Measurements from ENCODE around the gene RSPH4A.

RSPH4A gene

GRCh38 chr6:116680880-116681672, 64.8 kb downstream of the RSPH4A start, which contains the start of gene KPNA5:
TSS of gene KPNA5 (plus strand) at chr6:116681211. CDS start at chr6:116681335, 124 bp downstream.
- H3K4me2 ChIP-seq (ENCODE audit: low read length) = peak within 1 kb of the TSS; percentile 92
- peaks cover 6% of the 10 kb centered on the region for H3F3A ChIP-seq (ENCODE audit: insufficient read depth, low read length)
- H3K27ac ChIP-seq (ENCODE audit: low read depth, low read length, poor library complexity, severe bottlenecking) = peak within 1 kb of the TSS; percentile 81
- H3K4me1 ChIP-seq (ENCODE audit: insufficient read depth, low read length, severe bottlenecking) = peaks cover 25% of the 10 kb centered on the region
- no peaks in the 10 kb centered on the region for H3K9me3 ChIP-seq (ENCODE audit: low read length)
- H3K36me3 ChIP-seq (ENCODE audit: insufficient read depth, low read length) = peaks cover 12% of the 10 kb centered on the region; the same call in 1 of the 2 replicates
- H3K9me2 ChIP-seq (ENCODE audit: low read depth, low read length) = no peaks in the 10 kb centered on the region
- TF ChIP-seq CTCF (IDR thresholded peaks at IDR 0.05; ENCODE audit: low read length) (no peak), EZH2 (IDR thresholded peaks at IDR 0.05; ENCODE audit: borderline replicate concordance, low read length) (no peak)
- H3K9ac ChIP-seq (ENCODE audit: low read length) = peak within 1 kb of the TSS; percentile 83
- H3K27me3 ChIP-seq (ENCODE audit: insufficient read depth, low read length) = no peaks in the 10 kb centered on the region
- peak within 1 kb of the TSS; percentile 84 for H3K4me3 ChIP-seq (ENCODE audit: low read depth, low read length, poor library complexity, severe bottlenecking)
- H3K79me2 ChIP-seq (ENCODE audit: insufficient read depth, low read length) = peaks cover 10% of the 10 kb centered on the region
- peak within 1 kb of the TSS; percentile 13; the same call in 1 of the 2 replicates for H2AFZ ChIP-seq (ENCODE audit: low read length)
- H4K20me1 ChIP-seq (ENCODE audit: insufficient read depth, low read length) = no peaks in the 10 kb centered on the region

- Histone ChIP-seq H4K20me1 (ENCODE audit: insufficient read depth, low read length) (no peaks in the 10 kb centered on the region), H3K4me2 (ENCODE audit: low read length) (peak overlapping the region; percentile 92), H3K4me3 (ENCODE audit: low read depth, low read length, poor library complexity, severe bottlenecking) (peak overlapping the region; percentile 84), H3K27ac (ENCODE audit: low read depth, low read length, poor library complexity, severe bottlenecking) (peak overlapping the region; percentile 81), H3K9me3 (ENCODE audit: low read length) (no peaks in the 10 kb centered on the region), H3K9ac (ENCODE audit: low read length) (peak overlapping the region; percentile 83), H3K79me2 (ENCODE audit: insufficient read depth, low read length) (peaks cover 14% of the 10 kb centered on the region), H3K27me3 (ENCODE audit: insufficient read depth, low read length) (no peaks in the 10 kb centered on the region), H2AFZ (ENCODE audit: low read length) (no peak overlapping the region), H3K9me2 (ENCODE audit: low read depth, low read length) (no peaks in the 10 kb centered on the region), H3K36me3 (ENCODE audit: insufficient read depth, low read length) (peaks cover 12% of the 10 kb centered on the region; the same call in 1 of the 2 replicates), H3K4me1 (ENCODE audit: insufficient read depth, low read length, severe bottlenecking) (peaks cover 25% of the 10 kb centered on the region), H3F3A (ENCODE audit: insufficient read depth, low read length) (peaks cover 6% of the 10 kb centered on the region)
- TF ChIP-seq CTCF (IDR thresholded peaks at IDR 0.05; ENCODE audit: low read length) (no peak), EZH2 (IDR thresholded peaks at IDR 0.05; ENCODE audit: borderline replicate concordance, low read length) (no peak)
These were observed 66.0 kb downstream of the RSPH4A start for GRCh38 chr6:116682334-116682712.

Data from OCI-LY1 (cell line).